Testis (tissue), 3 donors: ENCODE measurements around the gene TRIM60. TPM values are rescaled to one million over a fixed set of nuclear protein-coding genes. Genes with fewer than 3 reads are reported as not detected.

Experiments used
- DNase-seq: peaks from one replicate; pipeline ENCODE4 v3.0.0-alpha.2; 2019
- H3K27ac ChIP-seq, 2 donors: fragments of 200-600 bp; sonication (generic); one replicate each; pipeline ENCODE4 v1.5.1; 2019
- H3K27me3 ChIP-seq: fragments of 200-600 bp; sonication (generic); one replicate; pipeline ENCODE4 v1.5.1; 2019
- H3K36me3 ChIP-seq: fragments of 200-600 bp; sonication (generic); one replicate; pipeline ENCODE4 v1.5.1; 2017; ENCODE audit warnings: low read depth; ENCODE audit errors: missing control alignments
- H3K4me1 ChIP-seq: fragments of 200-600 bp; sonication (generic); one replicate; pipeline ENCODE4 v1.5.1; 2019
- H3K4me3 ChIP-seq, 2 donors: fragments of 200-600 bp; sonication (generic); one replicate each; pipeline ENCODE4 v1.5.1; 2017 to 2019
- H3K9me3 ChIP-seq: fragments of 200-600 bp; sonication (generic); one replicate; pipeline ENCODE4 v1.5.1; 2017
- CTCF ChIP-seq, 3 experiments: fragments of 450-650 bp in 2 of 3; fragments of 200-600 bp in 1 of 3; sonication (generic) in 1 of 3; IDR thresholded peaks; one replicate each; pipeline ENCODE4 v1.5.1; 2016 to 2019; ENCODE audit warnings: antibody characterized with exemption in 3 of 3, mild to moderate bottlenecking in 2 of 3, moderate library complexity in 1 of 3
- POLR2A ChIP-seq: fragments of 450-650 bp; IDR thresholded peaks from one replicate; pipeline ENCODE4 v1.6.1; 2017; ENCODE audit warnings: antibody characterized with exemption, mild to moderate bottlenecking, moderate library complexity
- WGBS, 2 donors: methylation state at CpG; one replicate each; pipeline ENCODE4 v1.1.5; 2018; 5-methylcytosine and 5-hydroxymethylcytosine counted together
- intact Hi-C: fragments of 100-400 bp; cut with DNase I; formaldehyde crosslinking; loops from one replicate; pipeline ENCODE4 v1.15.1; 2023; ENCODE audit warnings: low total_unique reads
- polyA plus RNA-seq: library from polyadenylated mRNA; stranded (reverse); fragments of 350-450 nt; fragmentation: Illumina TruSeq; extraction: RNeasy Lipid Tissue Mini Kit (QIAGEN cat#74804); gene quantifications from one replicate; pipeline ENCODE4 v1.2.3, GENCODE V29; 2014; ENCODE audit warnings: low read depth, low replicate concordance; ENCODE audit not compliant: insufficient read depth
- total RNA-seq, 2 donors: library from RNA; depleted of rRNA; stranded (reverse); fragments of >200 nt; gene quantifications; one replicate each; pipeline ENCODE4 v1.2.3, GENCODE V29; 2016

TRIM60 gene
- total and polyA plus RNA-seq, 3 donors from 2014 or later: 0.79 to 3.9 (median 1.1) TPM

GRCh38 chr4:165009493-165010227, 22.1 kb upstream of the TRIM60 start:
- Histone ChIP-seq H3K36me3 (no peaks in the 10 kb centered on the region), H3K27ac (no peak overlapping the region), H3K4me3 (no peak overlapping the region), H3K4me1 (no peaks in the 10 kb centered on the region), H3K27me3 (no peaks in the 10 kb centered on the region), H3K9me3 (no peaks in the 10 kb centered on the region)
- TF ChIP-seq CTCF (IDR thresholded peaks at IDR 0.05) (no peak), POLR2A (no peak)
- WGBS, 2 donors: 82% methylated on average over 5 of the region's 5 CpGs
- DNase-seq: no peak
- intact Hi-C loops: no loop called here

GRCh38 chr4:165010487-165010886, 21.3 kb upstream of the TRIM60 start:
- Histone ChIP-seq H3K27me3 (no peaks in the 10 kb centered on the region), H3K4me1 (no peaks in the 10 kb centered on the region), H3K27ac (no peak overlapping the region), H3K4me3 (no peak overlapping the region), H3K9me3 (no peaks in the 10 kb centered on the region), H3K36me3 (no peaks in the 10 kb centered on the region)
- no peak for DNase-seq
- no peak for TF ChIP-seq CTCF (IDR thresholded peaks at IDR 0.05)
- no peak for TF ChIP-seq POLR2A
- WGBS, 2 donors: 70 to 83% methylated on average over 1 to 2 of the region's 2 CpGs
- intact Hi-C loops: no loop called here

GRCh38 chr4:165010991-165011390, 20.8 kb upstream of the TRIM60 start:
- 83 to 92% methylated on average over 8 of the region's 8 CpGs for WGBS, 2 donors
- TF ChIP-seq POLR2A (no peak), CTCF (IDR thresholded peaks at IDR 0.05) (no peak)
- H3K27ac ChIP-seq: no peak overlapping the region
- intact Hi-C loops: no loop called here
- H3K36me3 ChIP-seq: no peaks in the 10 kb centered on the region
- H3K4me1 ChIP-seq: no peaks in the 10 kb centered on the region
- no peak for DNase-seq
- H3K9me3 ChIP-seq: no peaks in the 10 kb centered on the region
- no peaks in the 10 kb centered on the region for H3K27me3 ChIP-seq
- no peak overlapping the region for H3K4me3 ChIP-seq

GRCh38 chr4:165011403-165011802, 20.4 kb upstream of the TRIM60 start:
- TF ChIP-seq POLR2A (no peak), CTCF (IDR thresholded peaks at IDR 0.05) (no peak)
- H3K27me3 ChIP-seq: no peaks in the 10 kb centered on the region
- H3K4me1 ChIP-seq: no peaks in the 10 kb centered on the region
- no peak overlapping the region for H3K4me3 ChIP-seq
- WGBS, 2 donors: 70 to 77% methylated on average over 5 of the region's 5 CpGs
- H3K36me3 ChIP-seq: no peaks in the 10 kb centered on the region
- no peaks in the 10 kb centered on the region for H3K9me3 ChIP-seq
- H3K27ac ChIP-seq: no peak overlapping the region
- no peak for DNase-seq
- intact Hi-C loops: no loop called here

- Histone ChIP-seq H3K4me3 (no peak overlapping the region), H3K27me3 (no peaks in the 10 kb centered on the region), H3K27ac (no peak overlapping the region), H3K9me3 (no peaks in the 10 kb centered on the region), H3K36me3 (no peaks in the 10 kb centered on the region), H3K4me1 (no peaks in the 10 kb centered on the region)
- intact Hi-C loops: no loop called here
- DNase-seq: no peak
- TF ChIP-seq POLR2A (no peak), CTCF (IDR thresholded peaks at IDR 0.05) (no peak)
Observed at GRCh38 chr4:165013691-165014090, 18.1 kb upstream of the TRIM60 start.
